GM23248 (cell line): ENCODE data around the gene TDRD15. TPM values are rescaled to one million over a fixed set of nuclear protein-coding genes. Genes with fewer than 3 reads are reported as not detected.

Experiments
- DNase-seq: peaks from one replicate; pipeline ENCODE4 v3.0.0-alpha.2; 2015
- H2AFZ ChIP-seq: fragments of 200-600 bp; sonication (generic); 2 replicates; pipeline ENCODE4 v1.6.1; 2016; ENCODE audit warnings: antibody characterized with exemption
- H3F3A ChIP-seq: fragments of 200-600 bp; sonication (generic); 2 replicates; pipeline ENCODE4 v1.6.1; 2016; ENCODE audit warnings: mild to moderate bottlenecking, antibody characterized with exemption, mixed run types; ENCODE audit not compliant: insufficient read depth
- H3K27ac ChIP-seq: fragments of 200-600 bp; sonication (generic); 2 replicates; pipeline ENCODE4 v1.5.1; 2016; ENCODE audit warnings: mild to moderate bottlenecking
- H3K27me3 ChIP-seq: fragments of 200-600 bp; sonication (generic); replicated peaks from 2 replicates; pipeline ENCODE4 v1.6.1; 2016; ENCODE audit warnings: mild to moderate bottlenecking; ENCODE audit not compliant: insufficient read depth
- H3K36me3 ChIP-seq: fragments of 200-600 bp; sonication (generic); 2 replicates; pipeline ENCODE4 v1.6.1; 2016; ENCODE audit warnings: low read depth, mild to moderate bottlenecking
- H3K4me1 ChIP-seq: fragments of 200-600 bp; sonication (generic); 2 replicates; pipeline ENCODE4 v1.6.1; 2016; ENCODE audit warnings: mild to moderate bottlenecking; ENCODE audit not compliant: insufficient read depth
- H3K4me2 ChIP-seq: fragments of 200-600 bp; sonication (generic); one replicate; pipeline ENCODE4 v1.6.1; 2016; ENCODE audit warnings: mild to moderate bottlenecking; ENCODE audit not compliant: unreplicated experiment
- H3K4me3 ChIP-seq: fragments of 200-600 bp; sonication (generic); 2 replicates; pipeline ENCODE4 v1.5.1; 2016; ENCODE audit warnings: mild to moderate bottlenecking
- H3K79me2 ChIP-seq: fragments of 200-600 bp; sonication (generic); 2 replicates; pipeline ENCODE4 v1.6.1; 2016; ENCODE audit warnings: mild to moderate bottlenecking; ENCODE audit not compliant: insufficient read depth
- H3K9ac ChIP-seq: fragments of 200-600 bp; sonication (generic); 2 replicates; pipeline ENCODE4 v1.6.1; 2016; ENCODE audit warnings: mild to moderate bottlenecking
- H3K9me2 ChIP-seq: fragments of 200-600 bp; sonication (generic); 2 replicates; pipeline ENCODE4 v1.6.1; 2016; ENCODE audit warnings: mixed run types, mild to moderate bottlenecking, moderate library complexity; ENCODE audit not compliant: insufficient read depth
- H3K9me3 ChIP-seq: fragments of 200-600 bp; sonication (generic); one replicate; pipeline ENCODE4 v1.6.1; 2017; ENCODE audit warnings: low read depth
- H4K20me1 ChIP-seq: fragments of 200-600 bp; sonication (generic); 2 replicates; pipeline ENCODE4 v1.6.0; 2016; ENCODE audit not compliant: insufficient read depth
- EZH2 ChIP-seq: fragments of 200-600 bp; sonication (generic); IDR thresholded peaks from 2 replicates; pipeline ENCODE4 v1.6.1; 2018; ENCODE audit warnings: antibody characterized with exemption, mild to moderate bottlenecking; ENCODE audit not compliant: insufficient read depth, poor library complexity, severe bottlenecking
- EZH2phosphoT487 ChIP-seq: fragments of 200-600 bp; sonication (generic); IDR thresholded peaks from 2 replicates; pipeline ENCODE4 v1.6.1; 2018; ENCODE audit warnings: antibody characterized with exemption, moderate library complexity, mild to moderate bottlenecking, low read depth; ENCODE audit not compliant: insufficient read depth
- WGBS, 2 experiments: methylation state at CpG; one replicate each; pipeline ENCODE4 v1.1.6; 2015 to 2017; ENCODE audit warnings: low lambda C conversion rate in 2 of 2, low coverage in 1 of 2; ENCODE audit errors: missing lambda C conversion rate in 2 of 2; 5-methylcytosine and 5-hydroxymethylcytosine counted together
- in situ Hi-C: fragments of 300-500 bp; cut with MboI; formaldehyde crosslinking; loops from 2 replicates; pipeline ENCODE4 v1.15.0; 2020
- polyA plus RNA-seq: library from polyadenylated mRNA; unstranded; fragments of >200 nt; fragmentation: Nextera tagmentation; extraction: Ambion mirVana; gene quantifications from 2 replicates; pipeline ENCODE4 v1.2.1, GENCODE V29; 2016
- total RNA-seq: library from RNA; depleted of rRNA; stranded (reverse); fragments of >200 nt; shearing (Covaris generic); gene quantifications from 2 replicates; pipeline ENCODE4 v1.2.3, GENCODE V29; 2014

TDRD15 gene
- total and polyA plus RNA-seq, 2 experiments from 2014 or later = not detected

- Histone ChIP-seq H3K4me1 (no peaks in the 10 kb centered on the region), H3K79me2 (no peaks in the 10 kb centered on the region)
- WGBS, 2 experiments = 5 to 17% methylated on average over 3 of the region's 3 CpGs
These were observed 31.8 kb downstream of the TDRD15 start for GRCh38 chr2:21155365-21156136.

DNA sequence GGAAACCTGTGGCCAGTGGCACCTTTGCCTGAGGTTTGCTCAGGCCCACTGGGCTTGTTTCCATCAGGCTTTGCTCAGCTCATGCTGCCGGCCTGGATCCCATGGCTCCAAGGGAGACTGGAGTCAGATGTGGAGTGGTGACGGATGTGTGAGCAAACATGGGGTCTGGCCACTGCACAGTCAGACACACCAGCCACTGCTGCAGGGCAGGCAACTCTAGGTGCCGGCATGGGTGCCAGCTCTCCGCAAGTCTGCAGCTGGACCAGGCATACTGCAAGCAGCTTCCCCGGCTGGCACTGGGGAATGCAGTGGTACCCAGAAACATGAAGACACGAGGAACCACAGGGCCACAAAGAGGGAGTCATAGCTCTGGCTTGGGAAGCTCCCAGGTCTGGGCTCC, 37.4 kb downstream of the TDRD15 start:
- in situ Hi-C loops = no loop called here
- H3K36me3 ChIP-seq = no peaks in the 10 kb centered on the region
- H3F3A ChIP-seq = no peaks in the 10 kb centered on the region

More at GRCh38 chr2:21155365-21156136, 31.8 kb downstream of the TDRD15 start:
- Histone ChIP-seq H3F3A (no peaks in the 10 kb centered on the region), H3K9me3 (no peaks in the 10 kb centered on the region), H3K27me3 (no peaks in the 10 kb centered on the region), H2AFZ (no peak overlapping the region), H4K20me1 (no peaks in the 10 kb centered on the region), H3K9me2 (no peaks in the 10 kb centered on the region), H3K4me2 (no peak overlapping the region), H3K4me3 (no peak overlapping the region), H3K9ac (no peak overlapping the region), H3K36me3 (no peaks in the 10 kb centered on the region), H3K27ac (no peak overlapping the region)
- TF ChIP-seq EZH2 = no peak
- DNase-seq = no peak
- in situ Hi-C loops = no loop called here

GRCh38 chr2:21161832-21162614, 38.3 kb downstream of the TDRD15 start:
- Histone ChIP-seq H3K27me3 (no peaks in the 10 kb centered on the region), H3K9ac (no peak overlapping the region), H3K4me2 (no peak overlapping the region), H3K4me3 (no peak overlapping the region), H3F3A (no peaks in the 10 kb centered on the region), H3K9me2 (no peaks in the 10 kb centered on the region), H3K4me1 (no peaks in the 10 kb centered on the region), H3K27ac (no peak overlapping the region), H3K36me3 (no peaks in the 10 kb centered on the region), H4K20me1 (no peaks in the 10 kb centered on the region), H3K79me2 (no peaks in the 10 kb centered on the region), H3K9me3 (no peaks in the 10 kb centered on the region), H2AFZ (no peak overlapping the region)
- in situ Hi-C loops = no loop called here
- no peak for TF ChIP-seq EZH2phosphoT487
- TF ChIP-seq EZH2 = no peak
- no peak for DNase-seq
- WGBS, 2 experiments = 22 to 28% methylated on average over 7 of the region's 7 CpGs

More for the DNA sequence above, 37.4 kb downstream of the TDRD15 start:
- no peak overlapping the region for H3K27ac ChIP-seq
- no peaks in the 10 kb centered on the region for H3K9me2 ChIP-seq
- H3K4me2 ChIP-seq = no peak overlapping the region
- no peak overlapping the region for H3K9ac ChIP-seq
- H2AFZ ChIP-seq = no peak overlapping the region
- no peaks in the 10 kb centered on the region for H4K20me1 ChIP-seq
- no peak overlapping the region for H3K4me3 ChIP-seq
- TF ChIP-seq EZH2phosphoT487 = no peak
- TF ChIP-seq EZH2 = no peak
- 45% methylated on average over 6 of the region's 6 CpGs for WGBS, 2 experiments
- H3K27me3 ChIP-seq = no peaks in the 10 kb centered on the region
- no peaks in the 10 kb centered on the region for H3K79me2 ChIP-seq
- DNase-seq = no peak
- no peaks in the 10 kb centered on the region for H3K4me1 ChIP-seq
- no peaks in the 10 kb centered on the region for H3K9me3 ChIP-seq

GRCh38 chr2:21162615-21162878, 38.8 kb downstream of the TDRD15 start:
- no peaks in the 10 kb centered on the region for H4K20me1 ChIP-seq
- no peak overlapping the region for H3K4me2 ChIP-seq
- H3K9me2 ChIP-seq = no peaks in the 10 kb centered on the region
- H3K4me3 ChIP-seq = no peak overlapping the region
- no peak overlapping the region for H3K9ac ChIP-seq
- H3K9me3 ChIP-seq = no peaks in the 10 kb centered on the region
- no peak for TF ChIP-seq EZH2
- no peak for TF ChIP-seq EZH2phosphoT487
- H3K79me2 ChIP-seq = no peaks in the 10 kb centered on the region
- in situ Hi-C loops = no loop called here
- no peaks in the 10 kb centered on the region for H3K36me3 ChIP-seq
- WGBS, 2 experiments = 24 to 39% methylated on average over 5 of the region's 5 CpGs
- H3K27me3 ChIP-seq = no peaks in the 10 kb centered on the region
- H2AFZ ChIP-seq = no peak overlapping the region
- H3K4me1 ChIP-seq = no peaks in the 10 kb centered on the region
- H3K27ac ChIP-seq = no peak overlapping the region
- no peak for DNase-seq
- H3F3A ChIP-seq = no peaks in the 10 kb centered on the region
